ENCODE data around the gene FRMD8.

The FRMD8 gene

DNA sequence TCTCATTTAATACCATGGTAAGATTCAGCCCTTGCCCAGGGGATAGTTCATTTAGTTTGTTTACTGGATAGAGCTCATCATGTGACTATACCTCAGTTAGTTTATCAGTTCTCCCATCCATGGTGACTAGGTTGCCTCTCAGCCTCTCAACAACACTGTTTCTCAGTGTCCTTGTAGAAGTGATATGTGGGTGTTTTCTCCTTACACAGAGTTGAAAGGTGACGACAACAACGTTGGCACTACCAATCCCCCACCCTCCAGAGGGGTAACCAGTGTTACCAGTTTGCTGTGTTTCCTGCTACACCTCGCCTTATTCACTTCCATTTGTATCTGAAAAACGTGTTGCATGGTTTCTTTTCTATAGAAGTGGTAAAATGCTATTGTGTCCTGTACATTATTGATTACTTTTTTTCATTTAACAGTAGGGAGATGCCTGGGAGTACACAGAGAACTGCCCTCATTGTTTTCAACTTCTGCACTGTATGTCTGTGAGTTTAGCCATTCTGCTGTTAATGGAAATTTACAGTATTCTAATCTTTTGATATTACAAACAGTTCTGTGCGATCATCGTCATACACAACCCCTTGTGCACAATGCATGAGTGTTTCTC, 47.7 kb downstream of the FRMD8 start:
- H3K36me3 Mint-ChIP-seq = peaks cover 7% of the 10 kb centered on the region
- no peaks in the 10 kb centered on the region for H3K9me3 Mint-ChIP-seq
- DNase-seq (ENCODE audit: low spot score in 2 of 2) (no peak), ATAC-seq (ENCODE audit: low read depth) (no peak)
- no peak overlapping the region for H3K4me3 Mint-ChIP-seq
- no peaks in the 10 kb centered on the region for H3K27me3 Mint-ChIP-seq
- peaks cover 43% of the 10 kb centered on the region for H3K4me1 Mint-ChIP-seq
- H3K27ac Mint-ChIP-seq = peak overlapping the region; percentile 79

DNA sequence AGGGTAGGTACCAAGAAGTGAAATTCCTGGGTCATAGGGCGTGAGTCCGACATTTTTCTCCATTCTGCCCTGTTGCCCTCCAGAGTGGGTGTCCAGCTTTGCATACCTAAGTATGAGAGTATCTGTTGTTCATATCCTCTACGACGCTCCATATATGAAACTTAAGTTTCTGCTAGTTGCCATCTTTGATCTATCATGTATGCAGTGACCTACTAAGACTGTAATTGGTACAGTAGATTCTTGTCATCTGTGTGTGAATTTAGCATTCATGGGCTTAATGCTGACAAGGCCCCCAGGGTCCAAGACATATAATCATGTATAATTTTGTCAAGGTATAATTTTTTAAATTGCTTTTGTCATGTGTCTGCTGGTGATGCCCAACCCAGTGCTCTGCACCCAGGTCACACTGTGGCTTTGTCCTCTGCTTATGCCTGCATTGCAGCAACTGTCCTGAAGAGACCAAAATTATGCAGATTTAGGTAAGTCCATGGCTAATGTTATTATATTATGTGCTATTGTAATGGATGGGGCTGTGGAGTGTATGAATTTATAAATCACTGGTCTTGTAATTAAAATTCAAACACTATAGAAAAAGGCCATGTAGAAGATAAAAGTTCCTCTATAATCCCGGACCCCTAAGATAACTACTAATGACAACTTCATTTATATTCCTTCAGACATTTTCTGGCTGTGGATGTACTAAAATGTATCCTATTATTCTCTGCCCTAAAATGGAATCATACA, 48.4 kb downstream of the FRMD8 start:
- peaks cover 39% of the 10 kb centered on the region for H3K4me1 Mint-ChIP-seq
- ATAC-seq (ENCODE audit: low read depth) = no peak
- DNase-seq (ENCODE audit: low spot score in 2 of 2) = no peak
- peaks cover 7% of the 10 kb centered on the region for H3K36me3 Mint-ChIP-seq
- peak overlapping the region; percentile 79 for H3K27ac Mint-ChIP-seq
- H3K9me3 Mint-ChIP-seq = no peaks in the 10 kb centered on the region
- H3K4me3 Mint-ChIP-seq = no peak overlapping the region
- H3K27me3 Mint-ChIP-seq = no peaks in the 10 kb centered on the region

DNA sequence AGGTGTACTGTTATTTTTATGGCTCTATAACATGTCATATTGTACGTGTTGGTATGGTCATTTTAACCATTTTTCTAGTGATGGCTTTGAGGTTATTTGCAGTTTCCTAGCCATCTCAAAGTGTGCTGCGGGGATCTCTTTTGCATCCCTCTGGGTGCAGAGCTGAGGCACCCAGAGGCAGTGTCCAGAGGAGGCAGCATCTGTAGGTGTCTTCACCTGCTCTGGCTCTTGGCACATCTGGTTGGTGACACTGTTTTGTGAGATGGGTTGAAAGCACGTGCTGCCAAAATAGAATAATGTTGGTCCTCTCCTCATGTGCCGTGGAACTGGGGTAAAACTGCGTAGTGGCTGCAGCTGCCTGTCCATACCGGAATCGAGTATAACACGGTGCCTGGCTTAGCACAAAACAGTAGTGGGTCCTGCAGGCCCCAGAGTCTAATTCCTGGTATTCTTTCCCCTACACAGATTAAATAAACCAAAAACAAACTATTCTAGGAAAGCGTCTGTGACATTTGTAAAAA, 49.0 kb downstream of the FRMD8 start:
- no peak overlapping the region for H3K4me3 Mint-ChIP-seq
- H3K27me3 Mint-ChIP-seq = no peaks in the 10 kb centered on the region
- peaks cover 7% of the 10 kb centered on the region for H3K36me3 Mint-ChIP-seq
- H3K9me3 Mint-ChIP-seq = no peaks in the 10 kb centered on the region
- DNase-seq (ENCODE audit: low spot score in 2 of 2) (no peak), ATAC-seq (ENCODE audit: low read depth) (no peak)
- peaks cover 37% of the 10 kb centered on the region for H3K4me1 Mint-ChIP-seq
- H3K27ac Mint-ChIP-seq = no peak overlapping the region

DNA sequence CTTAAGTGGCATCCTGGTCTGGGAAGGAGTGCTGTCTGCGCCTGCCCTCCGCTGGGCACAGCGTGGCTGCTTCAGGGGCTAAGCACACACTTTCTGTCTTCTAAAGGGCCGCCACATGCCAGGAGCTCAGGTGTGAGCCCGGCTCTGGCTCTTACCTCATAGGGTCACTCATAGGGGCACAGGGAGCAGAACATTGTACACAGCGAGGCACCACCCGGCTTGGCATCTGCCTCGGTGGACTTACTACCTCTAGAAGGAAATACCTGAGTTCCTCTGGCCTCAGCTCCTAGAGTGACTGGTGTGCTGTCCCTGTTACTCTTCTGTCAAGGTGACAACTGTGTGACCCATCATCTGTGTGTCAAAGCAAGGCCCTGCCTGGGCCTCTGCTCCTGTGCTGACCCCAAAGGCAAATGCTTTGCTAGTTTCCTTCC, 49.6 kb downstream of the FRMD8 start:
- Mint-ChIP-seq H3K36me3 (peaks cover 6% of the 10 kb centered on the region), H3K4me3 (no peak overlapping the region), H3K4me1 (peaks cover 37% of the 10 kb centered on the region), H3K27me3 (no peaks in the 10 kb centered on the region), H3K9me3 (no peaks in the 10 kb centered on the region), H3K27ac (no peak overlapping the region)
- ATAC-seq (ENCODE audit: low read depth) (no peak), DNase-seq (ENCODE audit: low spot score in 2 of 2) (no peak)

DNA sequence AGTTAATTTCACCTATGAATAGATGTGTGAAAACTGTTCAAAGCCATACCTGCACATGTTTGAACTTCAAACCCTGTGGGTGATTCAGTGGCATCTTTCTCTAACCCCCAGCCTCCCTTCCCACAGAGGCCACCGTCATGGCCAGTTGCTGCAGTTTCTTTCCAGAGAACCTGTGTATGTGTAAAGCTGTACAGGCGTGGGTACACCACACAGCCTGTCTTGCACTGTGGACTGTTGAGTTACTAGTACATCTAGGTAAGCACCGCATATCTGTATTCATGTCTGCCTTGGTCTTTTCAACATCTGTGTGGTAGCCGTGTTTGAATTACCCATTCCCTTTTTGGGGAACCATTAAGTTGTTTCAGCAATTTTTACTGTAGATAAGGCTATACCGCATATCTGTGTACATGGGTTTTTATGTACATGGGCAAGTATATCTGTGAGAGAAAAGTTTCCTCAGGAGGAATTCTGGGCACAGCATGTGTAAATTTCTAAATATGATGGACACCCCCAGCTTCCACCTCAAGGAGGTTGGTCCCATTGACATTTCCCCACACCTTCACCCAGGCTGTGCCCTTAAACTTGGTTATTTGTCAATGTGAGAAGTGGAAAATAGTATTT, 50.1 kb downstream of the FRMD8 start:
- DNase-seq (ENCODE audit: low spot score in 2 of 2) = no peak
- no peak for ATAC-seq (ENCODE audit: low read depth)
- no peak overlapping the region for H3K27ac Mint-ChIP-seq
- H3K27me3 Mint-ChIP-seq = no peaks in the 10 kb centered on the region
- no peak overlapping the region for H3K4me3 Mint-ChIP-seq
- H3K4me1 Mint-ChIP-seq = peaks cover 36% of the 10 kb centered on the region
- H3K36me3 Mint-ChIP-seq = peaks cover 6% of the 10 kb centered on the region
- no peaks in the 10 kb centered on the region for H3K9me3 Mint-ChIP-seq

DNA sequence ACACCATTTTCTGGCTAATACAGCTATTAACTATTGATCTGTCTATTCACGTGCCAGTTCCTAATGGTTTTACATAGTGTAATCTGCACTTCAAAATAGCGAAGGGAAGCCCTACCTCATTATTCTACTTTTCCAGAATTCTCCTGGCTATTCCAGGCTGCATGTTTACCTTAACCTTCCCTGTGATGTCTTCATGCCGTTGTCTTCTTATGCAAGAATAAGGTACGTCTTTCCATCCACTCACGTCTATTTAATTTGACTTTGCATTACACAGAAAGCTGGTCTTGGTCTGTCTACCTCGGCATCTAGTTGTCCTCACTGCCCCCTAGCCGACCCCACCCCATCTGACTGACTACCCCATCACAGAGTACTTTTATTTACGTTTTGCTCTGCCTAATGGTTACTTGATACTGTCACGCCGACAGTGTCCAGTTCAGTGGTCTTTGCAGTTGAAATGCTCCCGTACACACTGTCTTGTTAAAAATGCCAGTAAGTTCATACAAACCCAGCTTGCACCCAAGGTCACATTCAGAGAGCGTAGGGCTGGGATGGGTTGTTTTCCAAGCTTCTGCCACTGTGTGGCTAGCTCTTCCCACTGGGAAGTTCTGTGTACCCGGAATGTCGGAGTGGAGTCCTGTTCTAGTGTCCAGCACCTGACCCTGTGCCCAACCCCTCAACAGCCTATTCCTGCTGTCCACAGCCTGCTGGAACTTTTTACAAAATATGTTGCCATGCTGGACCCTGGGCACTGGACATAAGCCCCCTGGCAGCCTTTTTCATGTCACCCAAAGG, 51.2 kb downstream of the FRMD8 start:
- ATAC-seq (ENCODE audit: low read depth) = no peak
- no peak for DNase-seq (ENCODE audit: low spot score in 2 of 2)
- Mint-ChIP-seq H3K4me3 (no peak overlapping the region), H3K4me1 (peaks cover 35% of the 10 kb centered on the region), H3K27ac (no peak overlapping the region), H3K9me3 (no peaks in the 10 kb centered on the region), H3K27me3 (no peaks in the 10 kb centered on the region), H3K36me3 (peaks cover 6% of the 10 kb centered on the region)

DNA sequence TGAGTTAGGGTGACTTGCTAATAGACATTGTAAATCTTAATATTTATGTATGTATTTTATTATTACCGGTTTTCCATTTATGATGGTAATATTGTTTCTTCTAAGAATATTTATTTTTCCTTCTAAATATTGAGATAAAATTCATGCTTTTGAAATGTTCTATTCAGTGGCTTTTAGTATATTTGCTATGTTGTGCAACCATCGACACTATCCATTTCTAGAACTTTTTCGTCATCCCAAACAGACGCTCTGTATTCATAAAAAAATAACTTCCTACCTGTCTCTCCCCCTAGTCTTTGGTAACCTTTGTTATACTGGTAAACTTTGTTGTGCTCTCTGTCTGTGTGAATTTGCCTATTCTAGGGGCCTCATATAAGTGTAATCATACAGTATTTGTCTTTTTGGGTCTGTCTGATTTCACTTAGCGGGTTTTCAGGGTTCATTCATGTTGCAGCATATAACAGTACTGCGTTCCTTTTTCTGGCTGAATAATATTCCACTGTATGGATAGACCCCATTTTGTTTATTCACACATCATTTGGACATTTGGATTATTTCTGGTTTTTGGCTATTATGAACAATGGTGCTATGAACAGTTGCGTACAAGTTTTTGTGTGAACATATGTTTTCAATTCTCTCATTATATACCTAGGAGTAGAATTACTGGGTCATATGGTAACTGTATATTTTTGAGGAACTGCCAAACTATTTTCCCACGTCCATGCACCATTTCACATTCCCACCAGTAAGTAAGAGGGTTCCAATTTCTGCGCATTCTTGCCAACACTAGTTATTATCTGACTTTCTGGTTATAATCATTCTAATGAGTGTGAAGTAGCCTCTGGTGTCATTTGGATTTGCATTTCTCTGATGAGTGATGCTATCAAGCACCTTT, 52.1 kb downstream of the FRMD8 start:
- Mint-ChIP-seq H3K4me3 (no peak overlapping the region), H3K27ac (peak overlapping the region; percentile 91), H3K36me3 (peaks cover 6% of the 10 kb centered on the region), H3K27me3 (no peaks in the 10 kb centered on the region), H3K9me3 (no peaks in the 10 kb centered on the region), H3K4me1 (peaks cover 38% of the 10 kb centered on the region)
- no peak for ATAC-seq (ENCODE audit: low read depth)
- DNase-seq (ENCODE audit: low spot score in 2 of 2) = no peak

DNA sequence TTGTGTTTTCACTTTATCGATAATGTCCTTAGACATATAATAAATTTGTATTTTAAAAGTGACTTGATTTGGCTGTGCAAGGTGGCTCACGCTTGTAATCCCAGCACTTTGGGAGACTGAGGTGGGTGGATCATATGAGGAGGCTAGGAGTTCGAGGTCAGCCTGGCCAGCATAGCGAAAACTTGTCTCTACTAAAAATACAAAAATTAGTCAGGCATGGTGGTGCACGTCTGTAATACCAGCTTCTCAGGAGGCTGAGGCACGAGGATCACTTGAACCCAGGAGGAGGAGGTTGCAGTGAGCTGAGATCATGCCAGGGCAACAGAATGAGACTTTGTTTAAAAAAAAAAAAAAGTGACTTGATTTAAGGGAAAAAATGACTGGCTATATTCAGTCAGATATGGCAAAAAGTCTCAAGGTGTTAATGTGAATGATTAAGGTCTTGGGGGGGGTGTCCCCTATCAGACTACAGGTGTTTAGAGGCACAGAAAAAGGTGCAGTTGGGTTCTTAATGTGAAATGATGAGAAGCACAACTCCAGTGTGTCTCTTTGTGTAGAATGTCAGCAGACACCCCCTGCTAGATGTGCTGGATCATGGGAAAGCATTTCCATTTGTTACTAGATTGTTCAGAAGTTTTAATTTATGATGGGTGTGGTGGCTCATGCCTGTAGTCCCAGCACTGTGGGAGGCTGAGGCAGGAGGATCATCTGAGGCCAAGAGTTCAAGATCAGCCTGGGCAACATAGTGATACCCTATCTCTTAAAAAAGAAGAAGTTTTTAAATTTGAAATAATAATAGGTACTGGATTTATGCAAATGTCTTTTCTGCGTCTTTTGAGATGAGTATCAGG, 53.1 kb downstream of the FRMD8 start:
- no peaks in the 10 kb centered on the region for H3K27me3 Mint-ChIP-seq
- no peak for DNase-seq (ENCODE audit: low spot score in 2 of 2)
- H3K4me3 Mint-ChIP-seq = peak overlapping the region; percentile 8
- no peak for ATAC-seq (ENCODE audit: low read depth)
- peaks cover 44% of the 10 kb centered on the region for H3K4me1 Mint-ChIP-seq
- H3K27ac Mint-ChIP-seq = peak overlapping the region; percentile 91
- H3K9me3 Mint-ChIP-seq = no peaks in the 10 kb centered on the region
- H3K36me3 Mint-ChIP-seq = peaks cover 9% of the 10 kb centered on the region

DNA sequence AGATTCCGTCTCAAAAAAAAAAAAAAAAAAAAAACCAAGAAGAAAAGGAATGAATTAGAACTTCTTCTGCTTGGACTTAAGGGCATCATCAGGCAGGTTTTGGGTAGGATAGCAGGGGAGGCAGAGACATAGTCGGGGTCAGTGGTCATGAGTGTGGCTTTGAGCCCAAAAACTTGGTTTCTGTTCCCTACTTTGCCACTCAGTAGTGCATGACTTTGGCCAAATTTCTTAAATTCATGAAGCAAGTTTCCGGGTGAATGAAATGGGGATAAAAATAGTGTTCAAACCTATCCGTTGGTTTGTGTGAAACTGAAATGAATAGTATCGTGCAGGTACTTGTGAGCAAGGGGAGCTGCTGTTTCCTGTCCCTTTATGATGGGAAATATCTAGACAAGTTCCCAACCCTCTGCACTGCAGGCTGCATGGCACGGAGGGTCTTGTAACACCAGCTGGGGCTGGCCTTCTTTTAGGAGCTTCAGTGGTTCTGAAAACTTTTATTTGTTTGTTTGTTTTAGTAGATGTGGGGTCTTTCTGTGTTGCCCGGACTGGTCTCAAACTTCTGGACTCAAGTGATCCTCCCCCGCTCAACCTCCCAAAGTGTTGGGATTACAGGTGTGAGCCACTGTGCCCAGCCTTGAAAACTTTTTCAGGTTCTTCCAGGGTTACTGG, 54.5 kb downstream of the FRMD8 start:
- H3K36me3 Mint-ChIP-seq = peaks cover 10% of the 10 kb centered on the region

DNA sequence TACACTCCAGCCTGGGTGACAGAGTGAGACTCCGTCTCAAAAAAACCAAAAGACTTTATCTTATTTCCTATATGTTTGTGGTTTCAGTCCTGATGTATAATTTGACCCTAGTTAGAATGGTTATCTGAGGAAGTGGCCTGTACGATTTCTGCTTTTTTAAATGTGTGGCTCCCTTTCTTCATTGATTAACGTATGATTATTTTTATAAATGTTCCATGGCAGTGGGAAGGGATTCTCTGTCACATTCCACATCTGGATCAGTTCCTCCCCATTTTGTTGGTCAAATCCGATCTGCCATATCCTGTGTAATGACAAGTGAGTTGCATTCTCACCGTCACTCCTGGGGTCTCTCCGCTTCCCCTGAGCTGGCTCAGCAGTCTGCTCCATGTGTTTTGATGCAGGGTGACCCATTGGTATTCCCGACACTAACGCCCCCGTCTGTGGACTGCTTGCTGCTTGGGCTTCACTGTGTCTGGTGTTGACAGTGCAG, 56.5 kb downstream of the FRMD8 start:
- Mint-ChIP-seq H3K4me3 (peak overlapping the region; percentile 76), H3K36me3 (peaks cover 10% of the 10 kb centered on the region), H3K27ac (peak overlapping the region; percentile 92), H3K9me3 (no peaks in the 10 kb centered on the region), H3K27me3 (no peaks in the 10 kb centered on the region), H3K4me1 (peaks cover 46% of the 10 kb centered on the region)
- ATAC-seq (ENCODE audit: low read depth) (no peak), DNase-seq (ENCODE audit: low spot score in 2 of 2) (no peak)

More for the DNA sequence above, 54.5 kb downstream of the FRMD8 start:
- H3K27me3 Mint-ChIP-seq = no peaks in the 10 kb centered on the region
- H3K9me3 Mint-ChIP-seq = no peaks in the 10 kb centered on the region
- H3K4me1 Mint-ChIP-seq = peaks cover 46% of the 10 kb centered on the region
- DNase-seq (ENCODE audit: low spot score in 2 of 2) = no peak
- ATAC-seq (ENCODE audit: low read depth) = peak; percentile 61
- H3K4me3 Mint-ChIP-seq = peak overlapping the region; percentile 81
- H3K27ac Mint-ChIP-seq = peak overlapping the region; percentile 91

DNA sequence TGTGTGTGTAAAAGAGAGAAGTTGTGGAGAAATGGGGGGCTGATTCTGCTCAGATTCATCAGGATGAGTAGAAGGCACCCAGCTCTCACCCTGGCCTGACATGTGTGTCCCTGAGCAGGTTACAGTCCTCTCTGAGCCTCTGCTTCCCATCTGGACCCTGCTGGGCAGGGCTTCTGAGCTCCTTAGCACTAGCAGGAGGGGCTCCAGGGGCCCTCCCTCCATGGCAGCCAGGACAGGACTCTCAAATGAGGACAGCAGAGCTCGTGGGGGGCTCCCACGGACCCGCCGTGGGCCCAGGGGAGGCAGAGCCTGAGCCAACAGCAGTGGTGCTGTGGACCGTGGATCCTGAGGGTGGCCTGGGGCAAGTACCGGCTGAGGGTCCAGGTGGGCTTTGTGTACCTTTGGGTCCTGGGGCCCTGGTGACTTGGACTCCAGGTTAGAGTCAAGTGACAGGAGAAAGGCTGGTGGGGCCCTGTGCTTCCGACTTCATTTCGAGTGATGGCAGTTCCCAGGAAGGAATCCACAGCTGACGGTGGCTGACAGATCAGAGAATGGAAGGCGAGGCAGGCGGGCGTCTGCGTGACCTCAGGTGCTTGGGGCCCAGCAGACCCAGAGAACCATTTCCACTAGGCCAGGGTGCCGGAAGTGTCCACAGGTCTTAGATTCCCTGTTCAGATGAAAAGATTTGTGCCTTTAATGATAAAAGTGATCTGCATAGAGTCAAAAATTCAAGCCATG, 58.0 kb downstream of the FRMD8 start:
- peaks cover 5% of the 10 kb centered on the region for H3K36me3 Mint-ChIP-seq

More for the DNA sequence above, 58.0 kb downstream of the FRMD8 start:
- no peaks in the 10 kb centered on the region for H3K9me3 Mint-ChIP-seq
- DNase-seq (ENCODE audit: low spot score in 2 of 2) = no peak
- H3K27ac Mint-ChIP-seq = peak overlapping the region; percentile 92
- H3K4me3 Mint-ChIP-seq = no peak overlapping the region
- H3K27me3 Mint-ChIP-seq = no peaks in the 10 kb centered on the region
- H3K4me1 Mint-ChIP-seq = peaks cover 41% of the 10 kb centered on the region
- no peak for ATAC-seq (ENCODE audit: low read depth)

All from memory B cell (primary cell).